IgD-negative memory B cell (primary cell): ENCODE measurements around the gene OGFOD2. TPM values are rescaled to one million over a fixed set of nuclear protein-coding genes. Genes with fewer than 3 reads are reported as not detected.

ENCODE experiments used
- polyA plus RNA-seq: library from polyadenylated mRNA; unstranded; fragments of 300-500 nt; fragmentation: Illumina TruSeq; gene quantifications from one replicate; pipeline ENCODE4 v1.2.3, GENCODE V29; 2021

OGFOD2 gene
- polyA plus RNA-seq, 1 donor from 2014 or later: 20.2 TPM

Other genes starting within 250 kb of the OGFOD2 start
- gene HCAR1, start 244.4 kb upstream of the OGFOD2 start, polyA plus RNA-seq: not detected
- 68.1 TPM for gene DENR, start 222.4 kb upstream of the OGFOD2 start, polyA plus RNA-seq
- gene CCDC62, start 200.7 kb upstream of the OGFOD2 start, polyA plus RNA-seq: 1.3 TPM
- gene HIP1R, start 139.8 kb upstream of the OGFOD2 start, polyA plus RNA-seq: 58.3 TPM
- 48.1 TPM for gene VPS37B, start 79.1 kb upstream of the OGFOD2 start, polyA plus RNA-seq
- 0.93 TPM for gene ABCB9, start 8.8 kb upstream of the OGFOD2 start, polyA plus RNA-seq
- 296 TPM for gene ARL6IP4, start 5.4 kb downstream of the OGFOD2 start, polyA plus RNA-seq
- 0.95 TPM for gene PITPNM2, start 175.8 kb downstream of the OGFOD2 start, polyA plus RNA-seq